Thoracic aorta (tissue), 2 donors: Measurements from ENCODE around the gene EXOC3. TPM values are rescaled to one million over a fixed set of nuclear protein-coding genes. Genes with fewer than 3 reads are reported as not detected.

Experiments used
- ATAC-seq: fragments of 150-250 bp; one replicate; pipeline ENCODE4 v1.8.0; 2017; ENCODE audit warnings: low read depth; ENCODE audit not compliant: insufficient number of reproducible peaks, low FRiP score
- DNase-seq: peaks from one replicate; pipeline ENCODE4 v3.0.0-alpha.2; 2020; ENCODE audit warnings: low spot score
- H3K27ac ChIP-seq, 2 donors: fragments of 200-600 bp; sonication (generic); 1 replicate in 1 of 2; 2 replicates in 1 of 2; pipeline ENCODE4 v1.5.1; 2016; ENCODE audit warnings: mild to moderate bottlenecking in 2 of 2, moderate library complexity in 2 of 2
- H3K27me3 ChIP-seq: fragments of 200-600 bp; sonication (generic); replicated peaks from 2 replicates; pipeline ENCODE4 v1.6.0; 2016; ENCODE audit warnings: mild to moderate bottlenecking; ENCODE audit not compliant: insufficient read depth
- H3K36me3 ChIP-seq: fragments of 200-600 bp; sonication (generic); one replicate; pipeline ENCODE4 v1.5.1; 2016
- H3K4me1 ChIP-seq, 2 donors: fragments of 200-600 bp; sonication (generic); 1 replicate in 1 of 2; 2 replicates in 1 of 2; pipeline versions ENCODE4 v1.5.1 to v1.6.0; 2016; ENCODE audit warnings: low read depth in 2 of 2, mild to moderate bottlenecking in 1 of 2; ENCODE audit not compliant: control insufficient read depth in 1 of 2
- H3K4me3 ChIP-seq: fragments of 200-600 bp; sonication (generic); 2 replicates; pipeline ENCODE4 v1.5.1; 2016; ENCODE audit warnings: mild to moderate bottlenecking
- H3K9me3 ChIP-seq: fragments of 200-600 bp; sonication (generic); 2 replicates; pipeline ENCODE4 v1.5.1; 2016
- total RNA-seq, 2 donors: library from RNA; depleted of rRNA; stranded (reverse); fragments of >200 nt; gene quantifications; one replicate each; pipeline versions ENCODE4 v1.1.0 to v1.2.3, GENCODE V29; 2016
- TF ChIP-seq, protein P1 (sequence below): fragments of 200-600 bp; sonication (generic); IDR thresholded peaks from one replicate; pipeline ENCODE4 v1.5.1; 2019; ENCODE audit warnings: antibody characterized with exemption

The EXOC3 gene
- total RNA-seq, 2 donors from 2014 or later: 34.5 to 79.7 TPM

DNA sequence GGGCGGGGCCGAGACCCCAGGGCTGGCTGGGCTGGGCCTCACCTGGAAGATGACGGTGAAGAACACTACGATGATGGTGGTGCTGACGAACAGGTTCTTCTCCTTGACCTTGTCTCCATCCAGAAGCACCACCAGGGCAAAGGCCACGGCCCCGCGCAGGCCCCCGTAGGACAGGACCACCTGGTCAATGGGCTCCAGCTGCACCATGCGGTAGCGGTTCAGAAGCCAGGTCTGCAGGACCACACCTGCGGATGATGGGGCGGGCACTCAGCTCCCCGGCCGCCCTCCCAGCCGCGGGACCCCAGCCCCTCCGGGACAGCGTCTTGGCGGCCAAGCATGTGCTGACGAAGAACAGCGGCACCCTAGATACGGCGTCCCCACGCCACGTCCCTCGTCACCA lies 39.5 kb downstream of the EXOC3 start:
- no peaks in the 10 kb centered on the region for H3K4me1 ChIP-seq
- no peak overlapping the region for H3K27ac ChIP-seq
- H3K27me3 ChIP-seq: no peaks in the 10 kb centered on the region
- H3K4me3 ChIP-seq: no peak overlapping the region
- H3K36me3 ChIP-seq: no peaks in the 10 kb centered on the region
- ATAC-seq: no peak
- DNase-seq: no peak
- TF ChIP-seq, protein P1, sequence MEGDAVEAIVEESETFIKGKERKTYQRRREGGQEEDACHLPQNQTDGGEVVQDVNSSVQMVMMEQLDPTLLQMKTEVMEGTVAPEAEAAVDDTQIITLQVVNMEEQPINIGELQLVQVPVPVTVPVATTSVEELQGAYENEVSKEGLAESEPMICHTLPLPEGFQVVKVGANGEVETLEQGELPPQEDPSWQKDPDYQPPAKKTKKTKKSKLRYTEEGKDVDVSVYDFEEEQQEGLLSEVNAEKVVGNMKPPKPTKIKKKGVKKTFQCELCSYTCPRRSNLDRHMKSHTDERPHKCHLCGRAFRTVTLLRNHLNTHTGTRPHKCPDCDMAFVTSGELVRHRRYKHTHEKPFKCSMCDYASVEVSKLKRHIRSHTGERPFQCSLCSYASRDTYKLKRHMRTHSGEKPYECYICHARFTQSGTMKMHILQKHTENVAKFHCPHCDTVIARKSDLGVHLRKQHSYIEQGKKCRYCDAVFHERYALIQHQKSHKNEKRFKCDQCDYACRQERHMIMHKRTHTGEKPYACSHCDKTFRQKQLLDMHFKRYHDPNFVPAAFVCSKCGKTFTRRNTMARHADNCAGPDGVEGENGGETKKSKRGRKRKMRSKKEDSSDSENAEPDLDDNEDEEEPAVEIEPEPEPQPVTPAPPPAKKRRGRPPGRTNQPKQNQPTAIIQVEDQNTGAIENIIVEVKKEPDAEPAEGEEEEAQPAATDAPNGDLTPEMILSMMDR: no peak
- H3K9me3 ChIP-seq: no peaks in the 10 kb centered on the region

GRCh38 chr5:483011-483410 lies 40.0 kb downstream of the EXOC3 start:
- Histone ChIP-seq H3K9me3 (no peaks in the 10 kb centered on the region), H3K27ac (no peak overlapping the region), H3K27me3 (no peaks in the 10 kb centered on the region), H3K4me1 (no peaks in the 10 kb centered on the region), H3K4me3 (no peak overlapping the region), H3K36me3 (no peaks in the 10 kb centered on the region)
- ATAC-seq (no peak), DNase-seq (no peak)
- TF ChIP-seq, protein P1: no peak

DNA sequence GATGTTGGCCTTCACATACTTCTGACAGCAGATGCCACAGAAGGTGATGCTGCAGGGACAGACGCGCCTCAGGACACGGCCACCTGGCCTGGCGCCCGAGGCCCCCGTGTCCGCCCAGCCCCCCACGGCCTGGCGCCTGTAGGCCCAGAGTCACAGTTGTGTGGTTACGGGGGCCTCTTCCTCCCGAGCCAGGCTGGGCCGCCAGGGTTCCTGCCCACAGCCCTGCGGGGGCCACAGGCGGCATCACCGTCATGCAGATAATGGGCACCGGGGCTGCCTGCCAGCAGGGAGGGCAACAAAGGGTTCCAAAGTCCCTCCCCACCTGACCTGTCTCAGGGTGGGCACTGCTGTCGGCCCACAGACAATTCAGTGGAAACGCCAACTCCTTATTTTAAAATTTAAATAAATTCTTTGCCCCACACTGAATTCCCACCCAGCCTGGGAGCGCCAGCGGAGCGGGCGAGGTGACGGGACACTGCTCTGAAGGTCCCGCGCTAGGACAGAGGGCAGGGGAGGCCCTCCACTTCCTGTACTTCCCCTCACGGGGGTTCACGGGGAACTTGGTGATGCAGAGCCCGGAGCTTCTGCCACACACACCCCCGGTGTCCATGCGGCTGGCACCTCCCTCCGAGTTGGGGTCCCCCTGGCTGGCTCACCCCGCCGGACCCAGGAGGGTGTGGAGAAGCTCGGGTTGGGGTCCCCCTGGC lies 40.6 kb downstream of the EXOC3 start:
- no peak for ATAC-seq
- no peak overlapping the region for H3K4me3 ChIP-seq
- no peaks in the 10 kb centered on the region for H3K36me3 ChIP-seq
- H3K9me3 ChIP-seq: no peaks in the 10 kb centered on the region
- no peak overlapping the region for H3K27ac ChIP-seq
- no peaks in the 10 kb centered on the region for H3K4me1 ChIP-seq
- no peaks in the 10 kb centered on the region for H3K27me3 ChIP-seq
- no peak for DNase-seq
- TF ChIP-seq, protein P1: no peak

DNA sequence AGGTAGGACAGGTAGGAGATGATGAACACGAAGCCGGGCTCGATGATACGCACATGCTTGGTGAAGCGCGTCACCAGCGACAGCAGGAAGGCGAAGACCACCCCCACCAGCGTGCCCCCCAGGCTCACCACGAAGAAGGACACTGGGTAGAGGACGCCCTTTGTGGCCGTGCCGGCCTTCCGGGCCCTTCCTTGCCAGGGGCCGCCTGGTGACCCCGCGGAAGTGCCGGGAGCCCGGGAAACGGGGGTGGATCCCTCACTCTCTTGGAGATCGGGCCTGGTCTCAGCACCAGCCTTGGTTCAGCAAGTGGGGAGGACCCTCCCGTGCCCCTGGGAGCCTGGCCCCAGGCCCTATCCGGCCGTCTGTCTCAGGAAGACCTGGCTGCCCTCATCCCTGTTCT lies 41.6 kb downstream of the EXOC3 start:
- DNase-seq: no peak
- ATAC-seq: no peak
- H3K27me3 ChIP-seq: no peaks in the 10 kb centered on the region
- TF ChIP-seq, protein P1: no peak
- H3K9me3 ChIP-seq: no peaks in the 10 kb centered on the region
- no peaks in the 10 kb centered on the region for H3K4me1 ChIP-seq
- no peak overlapping the region for H3K4me3 ChIP-seq
- H3K27ac ChIP-seq: no peak overlapping the region
- H3K36me3 ChIP-seq: no peaks in the 10 kb centered on the region

- TF ChIP-seq, protein P1: no peak
- Histone ChIP-seq H3K27me3 (no peaks in the 10 kb centered on the region), H3K4me3 (no peak overlapping the region), H3K4me1 (no peaks in the 10 kb centered on the region), H3K36me3 (no peaks in the 10 kb centered on the region), H3K9me3 (no peaks in the 10 kb centered on the region), H3K27ac (no peak overlapping the region)
- DNase-seq: no peak
- no peak for ATAC-seq
Observed at GRCh38 chr5:485113-485945, 42.4 kb downstream of the EXOC3 start.
